H1 (cell line): ENCODE measurements around the gene F11. TPM values are rescaled to one million over a fixed set of nuclear protein-coding genes. Genes with fewer than 3 reads are reported as not detected.
"Not testable (repeated sequence)": the region's sequence is repeated elsewhere in the genome, so short reads cannot be mapped to it uniquely, and the experiment has no call there.

Source experiments
- CTCF ChIA-PET: fragments of 300-600 bp; sonication (Branson Sonifier 250); formaldehyde crosslinking; loops from one replicate; lab custom pipeline; 2021; ENCODE audit not compliant: partially characterized antibody; lab: Charles Lee
- POLR2A ChIA-PET: fragments of 300-600 bp; sonication (Branson Sonifier 250); formaldehyde crosslinking; loops from one replicate; lab custom pipeline; 2021; ENCODE audit warnings: inconsistent platforms; ENCODE audit not compliant: partially characterized antibody; lab: Charles Lee
- DNase-seq, 2 experiments: peaks; one replicate each; pipeline versions ENCODE4 v3.0.0 to v3.0.0-alpha.2; 2010 to 2022; ENCODE audit warnings: low spot score in 2 of 2, low read depth in 1 of 2, mixed read lengths in 1 of 2
- FAIRE-seq: peaks from 2 replicates; lab custom pipeline; 2011; peaks lifted over from hg19 to GRCh38; lab: Jason Lieb, UNC
- H2AFZ ChIP-seq: 2 replicates; pipeline ENCODE4 v1.8.1; 2012; ENCODE audit warnings: low read length, inconsistent platforms
- H2AK5ac ChIP-seq: 2 replicates; pipeline ENCODE4 v1.6.1; 2013; ENCODE audit warnings: low read depth, low read length
- H2BK120ac ChIP-seq: replicated peaks from 2 replicates; pipeline ENCODE3; 2013; ENCODE audit warnings: low read depth, low read length, inconsistent platforms
- H2BK12ac ChIP-seq: 2 replicates; pipeline ENCODE4 v1.6.1; 2013; ENCODE audit warnings: low read depth, low read length
- H2BK15ac ChIP-seq: 2 replicates; pipeline ENCODE4 v1.6.1; 2013; ENCODE audit warnings: low read length
- H2BK20ac ChIP-seq: 2 replicates; pipeline ENCODE4 v1.6.1; 2013; ENCODE audit warnings: low read length
- H2BK5ac ChIP-seq: 2 replicates; pipeline ENCODE4 v1.6.1; 2013; ENCODE audit warnings: low read depth, low read length
- H3K14ac ChIP-seq: 2 replicates; pipeline ENCODE4 v1.6.1; 2013; ENCODE audit warnings: inconsistent platforms; ENCODE audit not compliant: insufficient read length
- H3K18ac ChIP-seq: 2 replicates; pipeline ENCODE4 v1.6.1; 2013; ENCODE audit warnings: low read length; ENCODE audit errors: extremely low read depth
- H3K23ac ChIP-seq: 2 replicates; pipeline ENCODE4 v1.6.1; 2013; ENCODE audit warnings: inconsistent platforms; ENCODE audit not compliant: insufficient read length
- H3K23me2 ChIP-seq: 2 replicates; pipeline ENCODE4 v1.6.1; 2013; ENCODE audit warnings: low read depth, low read length
- H3K27ac ChIP-seq: 2 replicates; pipeline ENCODE4 v1.6.1; 2011; ENCODE audit warnings: low read depth, low read length, inconsistent platforms
- H3K27me3 ChIP-seq, 4 experiments: replicated peaks in 1 of 4; 1 replicate in 1 of 4; 2 replicates in 3 of 4; pipeline versions ENCODE4 v1.6.1 to v1.8.1; 2011 to 2013; ENCODE audit warnings: low read length in 3 of 4, mild to moderate bottlenecking in 3 of 4, inconsistent platforms in 2 of 4, mixed read lengths in 2 of 4, moderate library complexity in 1 of 4; ENCODE audit not compliant: control insufficient read depth in 3 of 4, insufficient read depth in 3 of 4; ENCODE audit errors: extremely low read depth in 1 of 4
- H3K36me3 ChIP-seq, 4 experiments: 2 replicates each; pipeline versions ENCODE4 v1.6.1 to v1.8.1; 2011 to 2013; ENCODE audit warnings: mild to moderate bottlenecking in 4 of 4, low read length in 3 of 4, moderate library complexity in 2 of 4, control low read depth in 1 of 4, inconsistent platforms in 1 of 4; ENCODE audit not compliant: insufficient read depth in 4 of 4, control insufficient read depth in 2 of 4
- H3K4ac ChIP-seq: replicated peaks from 2 replicates; pipeline ENCODE3; 2013; ENCODE audit warnings: low read length, low read depth, mixed read lengths, inconsistent platforms; ENCODE audit not compliant: insufficient read length
- H3K4me1 ChIP-seq, 4 experiments: replicated peaks in 1 of 4; 1 replicate in 1 of 4; 2 replicates in 3 of 4; pipeline versions ENCODE4 v1.6.1 to v1.8.1; 2011 to 2013; ENCODE audit warnings: low read length in 3 of 4, inconsistent platforms in 2 of 4, mixed read lengths in 1 of 4; ENCODE audit not compliant: insufficient read depth in 4 of 4, control insufficient read depth in 3 of 4
- H3K4me2 ChIP-seq, 2 experiments: 2 replicates each; pipeline versions ENCODE4 v1.6.1 to v1.8.1; 2011 to 2013; ENCODE audit warnings: low read depth in 2 of 2, low read length in 2 of 2, control low read depth in 1 of 2, inconsistent platforms in 1 of 2, mild to moderate bottlenecking in 1 of 2; ENCODE audit not compliant: insufficient read depth in 1 of 2
- H3K4me3 ChIP-seq, 4 experiments: fragments of 200-600, 300-600 bp in 1 of 4; sonication (generic), shearing (Covaris generic), sonication (Bioruptor Twin) in 1 of 4; 2 replicates each; pipeline versions ENCODE4 v1.5.1 to v1.8.1; 2011 to 2016; ENCODE audit warnings: low read length in 4 of 4, low read depth in 3 of 4, control low read depth in 2 of 4, inconsistent platforms in 2 of 4, mild to moderate bottlenecking in 2 of 4, mixed read lengths in 1 of 4, moderate library complexity in 1 of 4; ENCODE audit not compliant: insufficient read depth in 2 of 4; ENCODE audit errors: extremely low read depth in 1 of 4
- H3K56ac ChIP-seq: replicated peaks from 2 replicates; pipeline ENCODE3; 2013; ENCODE audit warnings: low read depth, mild to moderate bottlenecking, mixed read lengths, low read length, inconsistent platforms; ENCODE audit not compliant: insufficient read length
- H3K79me1 ChIP-seq: 2 replicates; pipeline ENCODE4 v1.6.1; 2013; ENCODE audit warnings: low read depth, low read length, control low read depth
- H3K79me2 ChIP-seq, 2 experiments: 2 replicates each; pipeline versions ENCODE4 v1.6.1 to v1.8.1; 2012 to 2013; ENCODE audit warnings: low read length in 2 of 2, mild to moderate bottlenecking in 2 of 2, inconsistent platforms in 1 of 2; ENCODE audit not compliant: insufficient read depth in 2 of 2, control insufficient read depth in 1 of 2
- H3K9ac ChIP-seq, 4 experiments: replicated peaks in 1 of 4; 1 replicate in 1 of 4; 2 replicates in 3 of 4; pipeline versions ENCODE4 v1.6.1 to v1.8.1; 2011 to 2013; ENCODE audit warnings: low read depth in 3 of 4, low read length in 3 of 4, control low read depth in 2 of 4, mild to moderate bottlenecking in 2 of 4, moderate library complexity in 2 of 4, inconsistent platforms in 1 of 4; ENCODE audit errors: extremely low read depth in 1 of 4
- H3K9me3 ChIP-seq, 2 experiments: 2 replicates each; pipeline versions ENCODE4 v1.6.1 to v1.8.1; 2012 to 2013; ENCODE audit warnings: mild to moderate bottlenecking in 2 of 2, moderate library complexity in 2 of 2, control low read depth in 1 of 2, inconsistent platforms in 1 of 2, low read depth in 1 of 2, low read length in 1 of 2, mixed read lengths in 1 of 2; ENCODE audit not compliant: insufficient read depth in 2 of 2
- H4K20me1 ChIP-seq, 2 experiments: replicated peaks in 1 of 2; 2 replicates each; pipeline versions ENCODE3 to v1.8.1; 2011 to 2013; ENCODE audit warnings: inconsistent platforms in 2 of 2, low read length in 2 of 2, mild to moderate bottlenecking in 1 of 2; ENCODE audit not compliant: insufficient read depth in 2 of 2, control insufficient read depth in 1 of 2
- H4K5ac ChIP-seq: 2 replicates; pipeline ENCODE4 v1.6.1; 2013; ENCODE audit warnings: low read length, low read depth, mixed read lengths, inconsistent platforms; ENCODE audit not compliant: insufficient read length
- H4K8ac ChIP-seq: 2 replicates; pipeline ENCODE4 v1.8.0; 2013; ENCODE audit warnings: mild to moderate bottlenecking, moderate library complexity, low read length, inconsistent platforms; ENCODE audit not compliant: insufficient read depth; ENCODE audit errors: extremely low read depth
- H4K91ac ChIP-seq: replicated peaks from 2 replicates; pipeline ENCODE3; 2013; ENCODE audit warnings: low read length, mixed read lengths, inconsistent platforms; ENCODE audit not compliant: insufficient read length
- WGBS, 2 experiments: shearing (Covaris generic) in 1 of 2; methylation state at CpG; one replicate each; pipeline versions ENCODE4 v1.1.6 to v1.1.7; 2013 to 2015; ENCODE audit warnings: low lambda C conversion rate in 2 of 2, mixed read lengths in 2 of 2, inconsistent platforms in 1 of 2, low coverage in 1 of 2, missing lambda C conversion rate in 1 of 2; ENCODE audit not compliant: insufficient replicate concordance in 2 of 2, insufficient coverage in 1 of 2, insufficient read length in 1 of 2; ENCODE audit errors: extremely low coverage in 1 of 2, missing lambda C conversion rate in 1 of 2; 5-methylcytosine and 5-hydroxymethylcytosine counted together
- polyA plus RNA-seq, 7 experiments: library from polyadenylated mRNA; depleted of rRNA in 3 of 7; stranded (reverse) in 5 of 7; unstranded in 2 of 7; fragments of >200 nt in 5 of 7; fragments of 200-250 nt in 2 of 7; gene quantifications; 1 replicate in 5 of 7; 2 replicates in 1 of 7; 4 replicates in 1 of 7; pipeline versions ENCODE4 v1.2.1 to v1.2.3, GENCODE V29; 2011 to 2013; ENCODE audit warnings: missing spikeins in 2 of 7, mixed read lengths in 2 of 7
- total RNA-seq: library from RNA; stranded (reverse); fragmentation: NEBNext Ultra II Directional; extraction: Animal tissue kit (Norgen Biotek cat#: 25700); gene quantifications from 2 replicates; pipeline ENCODE4 v1.2.1, GENCODE V29; 2021

The F11 gene
- total and polyA plus RNA-seq, 2 of the 8 experiments (the other 6 are each of a cell fraction or from before 2014, with no cell fraction given), result 0.27 to 0.99 TPM

DNA sequence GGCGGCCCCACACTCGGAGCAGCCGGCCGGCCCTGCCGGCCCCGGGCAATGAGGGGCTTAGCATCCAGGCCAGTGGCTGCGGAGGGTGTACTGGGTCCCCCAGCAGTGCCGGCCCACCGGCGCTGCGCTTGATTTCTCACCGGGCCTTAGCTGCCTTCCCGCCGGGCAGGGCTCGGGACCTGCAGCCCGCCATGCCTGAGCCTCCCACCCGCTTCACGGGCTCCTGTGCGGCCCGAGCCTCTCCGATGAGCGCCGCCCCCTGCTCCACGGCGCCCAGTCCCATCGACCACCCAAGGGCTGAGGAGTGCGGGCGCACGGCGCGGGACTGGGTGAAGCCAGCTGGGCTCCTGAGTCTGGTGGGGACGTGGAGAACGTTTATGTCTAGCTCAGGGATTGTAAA lies 58.7 kb downstream of the F11 start:
- H3K9me3 ChIP-seq, POLR2A ChIA-PET, H3K4me3 ChIP-seq, H2BK120ac ChIP-seq, H3K4me2 ChIP-seq, H2AFZ ChIP-seq, H3K4ac ChIP-seq, FAIRE-seq, DNase-seq, H3K27ac ChIP-seq, H2BK12ac ChIP-seq, H3K18ac ChIP-seq, H3K56ac ChIP-seq, H3K79me2 ChIP-seq, H2BK20ac ChIP-seq, H3K79me1 ChIP-seq, H3K23ac ChIP-seq, H4K91ac ChIP-seq, H4K20me1 ChIP-seq, H2BK5ac ChIP-seq, H3K36me3 ChIP-seq, H3K27me3 ChIP-seq, H4K8ac ChIP-seq, H3K9ac ChIP-seq, H3K4me1 ChIP-seq, H3K23me2 ChIP-seq, H3K14ac ChIP-seq, H4K5ac ChIP-seq, H2AK5ac ChIP-seq, H2BK15ac ChIP-seq: not testable (repeated sequence)
- CTCF ChIA-PET, result interaction anchor here (1.2 to 1.6 kb wide), 2 partner anchors 10 to 161 kb away, joined by 3 read pairs; no protein-coding TSS in a partner anchor
- WGBS, 2 experiments, result 91% methylated on average over 28 of the region's 33 CpGs; no CpG with 5 or more reads in 1 of the 2 experiments
